H1 (cell line): Measurements from ENCODE around the gene SKIDA1.

ENCODE experiments used
- ATF2 ChIP-seq: IDR thresholded peaks from 2 replicates; pipeline ENCODE4 v1.6.1; 2012; ENCODE audit warnings: low read length, inconsistent platforms
- CEBPB ChIP-seq: IDR thresholded peaks from 2 replicates; pipeline ENCODE4 v1.6.1; 2012; ENCODE audit warnings: low read depth, low read length
- EGR1 ChIP-seq: IDR thresholded peaks from 2 replicates; pipeline ENCODE4 v1.6.1; 2011; ENCODE audit warnings: low read depth, low read length, borderline replicate concordance
- FOSL1 ChIP-seq: IDR thresholded peaks from 2 replicates; pipeline ENCODE4 v1.6.1; 2011; ENCODE audit warnings: mild to moderate bottlenecking, low read depth, low read length, moderate library complexity; ENCODE audit not compliant: insufficient read depth
- YY1 ChIP-seq: IDR thresholded peaks from 2 replicates; pipeline ENCODE4 v1.6.1; 2011; ENCODE audit warnings: low read depth, mild to moderate bottlenecking, low read length

GRCh38 chr10:21493784-21494183, 31.7 kb downstream of the SKIDA1 start:
- TF ChIP-seq YY1 (no peak), EGR1 (no peak), CEBPB (no peak), ATF2 (no peak), FOSL1 (no peak)
